ENCODE results near the gene ADSS1.

The ADSS1 gene

DNA sequence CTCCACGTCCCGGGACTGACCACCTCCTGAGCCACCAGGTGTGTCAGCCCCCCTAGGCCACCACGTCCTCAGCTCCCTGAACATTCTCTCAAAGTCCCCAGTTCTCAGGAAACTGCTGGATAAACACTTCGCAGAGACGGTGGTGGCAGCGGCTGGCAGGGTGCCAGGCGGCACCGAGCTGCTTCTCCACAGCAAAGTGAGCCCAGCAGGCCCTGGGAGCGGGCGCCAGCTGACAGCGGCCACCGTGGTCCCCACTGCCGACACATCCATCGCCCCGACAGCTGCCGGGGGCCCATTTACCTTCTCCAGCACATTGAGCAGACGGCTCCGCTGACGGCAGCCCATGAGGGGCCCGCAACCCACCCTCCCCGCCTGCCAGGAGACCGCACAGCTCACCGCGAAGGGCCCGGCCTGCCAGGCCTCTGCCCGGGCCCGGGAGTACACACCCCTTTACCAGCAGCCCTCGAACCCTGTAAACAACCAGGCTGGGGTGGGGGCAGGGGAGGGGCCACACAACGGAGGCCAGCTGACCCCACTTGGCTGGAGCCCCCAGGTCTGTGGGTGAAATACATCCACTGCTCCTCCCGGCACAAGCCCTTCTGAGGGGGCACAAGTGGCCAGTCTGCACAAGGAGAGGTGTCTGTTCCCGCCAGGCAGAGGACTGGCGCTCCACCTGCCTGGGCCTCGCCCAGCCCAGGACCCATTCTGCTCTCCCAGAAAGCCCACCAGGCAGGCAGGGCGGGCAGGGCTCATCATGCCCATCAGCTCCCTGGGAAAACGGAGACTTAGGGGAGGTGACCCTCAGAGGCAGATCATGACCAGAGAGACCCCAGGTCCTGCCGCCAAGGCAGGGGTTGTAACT, 61.0 kb downstream of the ADSS1 start:
- peak; percentile 91 for DNase-seq

DNA sequence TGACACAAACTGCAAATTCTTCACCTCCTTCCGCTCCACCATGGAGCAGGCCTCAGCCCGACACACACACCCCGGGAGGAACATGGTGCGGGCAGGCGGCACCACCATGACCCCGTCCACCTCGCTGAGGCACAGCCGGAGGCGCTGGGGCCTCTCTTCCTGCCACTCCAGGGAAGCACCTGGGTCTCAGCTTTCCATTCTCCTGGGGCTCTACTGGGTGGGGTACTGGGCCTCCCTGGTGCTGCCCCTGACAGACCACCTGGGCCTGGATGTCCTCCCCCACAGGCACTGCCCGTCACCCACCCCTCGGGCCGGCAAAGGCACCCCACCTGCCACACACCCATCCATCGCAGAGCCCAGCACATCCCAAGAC, 61.7 kb downstream of the ADSS1 start:
- no peak for DNase-seq

- no peak for DNase-seq
Observed at GRCh38 chr14:104786091-104786586, 62.1 kb downstream of the ADSS1 start.

- DNase-seq: no peak
Observed at GRCh38 chr14:104786726-104787675, 63.0 kb downstream of the ADSS1 start.

DNA sequence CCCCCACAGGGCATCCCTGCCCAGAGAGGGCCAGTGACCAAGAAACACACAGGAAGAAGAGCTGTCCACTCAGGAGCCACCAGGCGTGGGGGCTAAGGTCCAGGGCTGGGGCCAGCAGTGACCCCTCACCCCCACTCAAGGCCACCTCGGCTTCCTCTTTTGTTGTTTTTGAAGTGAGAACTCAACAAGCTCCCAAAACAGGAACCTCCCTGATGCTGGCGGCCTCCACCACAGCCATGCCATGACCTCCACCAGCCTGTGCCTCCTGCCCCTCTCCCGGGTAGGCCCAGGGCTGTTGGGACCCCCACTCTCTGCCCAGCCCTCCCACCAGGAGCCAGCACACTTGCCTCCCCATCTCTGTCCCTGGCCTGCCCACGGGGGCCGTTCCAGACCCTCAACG, 63.7 kb downstream of the ADSS1 start:
- no peak for DNase-seq

DNA sequence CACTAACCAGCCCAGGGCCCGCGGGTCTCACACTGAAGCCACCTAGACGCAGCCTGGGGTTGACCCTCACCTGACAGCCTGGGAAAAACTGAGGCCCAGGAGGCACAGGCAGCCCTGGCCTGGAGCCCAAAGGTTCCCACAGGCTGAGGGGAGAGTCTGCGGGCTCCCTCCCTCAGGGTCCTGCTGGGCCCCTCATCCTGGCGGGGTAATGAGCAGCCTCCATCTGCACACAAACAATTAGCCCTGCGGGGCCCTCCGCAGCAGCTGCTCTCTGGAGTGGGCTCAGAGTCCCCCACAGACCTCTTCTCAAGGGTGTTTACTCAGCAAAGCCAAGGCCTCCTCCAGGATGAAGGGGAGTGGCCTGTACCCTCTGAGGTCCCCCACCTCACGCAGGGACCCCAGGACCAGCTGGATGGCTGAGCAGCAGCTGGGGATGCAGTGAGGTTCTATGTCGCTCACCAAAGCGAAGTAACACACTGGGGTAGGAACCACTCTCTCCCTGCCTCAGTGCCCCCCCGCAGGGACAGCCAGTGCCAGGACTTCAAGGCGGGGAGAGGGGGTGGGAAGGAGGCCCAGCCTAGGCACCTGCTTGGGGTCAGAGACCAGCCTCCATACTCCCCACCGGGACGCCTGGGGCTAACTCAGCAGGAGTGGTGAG, 64.3 kb downstream of the ADSS1 start:
- DNase-seq: peak; percentile 88

DNA sequence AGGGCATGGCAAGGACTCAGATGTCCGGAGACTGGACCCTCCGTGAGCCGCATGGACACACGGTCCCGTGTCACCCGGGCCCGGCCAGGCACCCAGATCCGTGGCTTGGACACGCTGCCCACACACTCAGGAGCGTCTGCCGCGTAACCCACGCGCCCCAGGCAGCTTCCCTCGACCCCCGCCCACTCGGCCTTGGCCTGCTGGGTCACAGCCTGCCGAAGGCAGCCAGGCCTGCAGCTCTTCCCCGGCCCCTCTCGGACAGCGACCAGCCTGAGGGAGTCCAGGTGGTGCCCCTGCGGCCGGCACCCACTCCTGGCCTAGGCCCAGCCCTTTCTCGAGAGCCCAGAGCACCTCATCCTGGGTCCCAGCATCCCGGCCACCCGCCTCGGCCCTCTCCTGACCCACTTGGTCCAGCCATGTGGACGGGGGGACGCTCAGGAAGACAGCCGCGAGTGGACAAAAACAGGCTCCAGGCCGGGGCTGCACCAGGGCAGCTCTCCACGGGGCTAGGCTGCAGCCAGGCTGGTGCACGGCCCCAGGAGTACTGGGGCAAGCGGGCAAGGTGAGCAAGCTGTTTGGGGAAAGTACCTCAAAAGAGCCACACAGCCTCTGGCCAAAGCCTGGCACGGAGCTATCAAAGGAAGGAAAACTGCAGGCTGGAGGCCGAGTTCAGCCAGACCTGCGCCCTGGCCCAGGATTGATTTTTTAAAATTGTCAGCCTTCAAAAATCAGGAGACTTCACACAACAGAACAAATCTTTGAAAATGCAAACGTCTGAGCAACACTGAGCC, 65.0 kb downstream of the ADSS1 start:
- DNase-seq: no peak

DNA sequence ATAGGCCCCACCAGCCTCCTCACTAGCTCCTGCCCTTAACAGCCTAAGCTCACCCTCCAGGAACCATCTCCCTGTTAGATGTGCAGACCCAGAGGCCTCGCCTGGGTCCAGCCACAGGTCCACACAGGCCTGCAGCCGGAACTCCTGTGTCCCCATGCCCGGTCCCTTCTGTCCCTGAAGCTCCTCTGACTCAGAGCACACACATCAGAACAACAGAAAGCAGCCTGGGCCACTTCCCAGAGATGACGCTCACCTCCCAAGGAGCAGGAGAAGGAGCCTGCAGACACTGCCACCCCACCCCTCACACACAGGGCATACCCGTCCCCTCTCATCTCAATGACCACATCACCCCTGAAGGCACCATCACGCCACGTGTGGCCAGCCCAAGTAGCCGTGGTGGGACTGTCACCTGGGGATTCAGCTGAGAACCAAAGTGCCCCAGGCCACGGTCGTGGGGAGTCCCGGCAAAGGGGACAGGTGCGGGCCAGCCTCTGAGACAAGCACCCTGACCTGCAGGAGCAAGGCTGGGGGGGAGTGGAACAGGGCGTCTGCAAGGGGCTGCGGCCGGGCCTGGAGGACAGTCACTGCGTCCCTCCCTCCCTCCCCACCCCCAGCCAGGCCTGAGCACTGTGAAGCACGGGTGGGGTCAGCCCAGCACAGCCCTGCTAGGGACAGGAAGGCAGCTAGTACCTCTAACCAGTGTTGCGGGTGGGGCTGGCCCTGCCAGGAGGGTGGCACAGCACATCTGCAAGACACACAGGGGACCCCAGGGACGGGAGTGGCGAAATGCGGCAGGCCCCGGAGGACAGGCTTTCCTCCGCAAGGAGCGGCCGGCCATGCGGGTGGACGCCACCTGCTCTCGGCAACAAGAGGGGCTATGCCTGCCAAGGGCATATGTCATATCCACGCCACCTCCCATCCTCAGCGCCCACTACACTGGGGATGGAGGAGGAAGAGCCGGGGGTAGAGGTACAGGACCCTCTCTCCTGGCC, 66.0 kb downstream of the ADSS1 start:
- DNase-seq: no peak

GRCh38 chr14:104791425-104791824, 67.4 kb downstream of the ADSS1 start:
- no peak for DNase-seq

GRCh38 chr14:104792101-104792884, 68.3 kb downstream of the ADSS1 start:
- DNase-seq: peak; percentile 22

DNA sequence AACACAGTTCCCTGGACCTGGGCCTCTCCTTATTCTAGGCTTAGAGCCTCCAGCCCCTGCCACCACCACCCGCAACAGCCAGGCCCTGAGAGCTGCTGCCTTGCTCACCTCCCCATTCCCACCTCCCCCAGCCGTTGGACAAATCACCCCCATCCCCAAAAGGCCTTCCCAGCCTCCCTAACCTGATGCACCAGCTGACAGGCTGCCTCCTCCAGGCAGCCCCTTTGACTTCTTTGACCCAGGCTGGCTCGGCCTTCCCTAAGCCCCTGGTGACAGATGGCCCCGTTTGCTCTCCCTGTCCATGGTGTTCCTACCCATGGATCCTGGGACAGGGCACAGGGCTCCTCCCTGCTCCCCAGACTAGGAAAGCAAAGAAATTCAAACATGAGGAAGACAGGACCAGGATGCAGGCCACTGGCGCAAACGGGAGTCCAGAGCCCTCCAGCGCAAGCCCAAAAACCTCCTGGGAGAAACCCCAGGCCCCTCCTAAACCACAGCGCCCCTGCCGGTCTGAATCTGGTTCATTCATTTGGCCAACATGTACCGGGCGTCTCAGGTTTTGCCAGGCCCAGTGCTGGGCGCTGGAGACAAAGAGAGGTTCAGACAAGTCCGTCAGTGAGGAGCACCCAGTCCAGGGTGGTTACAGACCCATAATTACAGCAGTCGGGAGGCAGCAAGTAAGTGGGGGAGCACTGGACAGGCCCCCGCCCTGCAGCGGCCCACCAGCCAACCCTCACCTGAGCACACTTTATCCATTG, 69.1 kb downstream of the ADSS1 start:
- no peak for DNase-seq

GRCh38 chr14:104793703-104793959, 69.6 kb downstream of the ADSS1 start:
- no peak for DNase-seq

- no peak for DNase-seq
Observed at GRCh38 chr14:104794099-104794498, 70.1 kb downstream of the ADSS1 start.

DNA sequence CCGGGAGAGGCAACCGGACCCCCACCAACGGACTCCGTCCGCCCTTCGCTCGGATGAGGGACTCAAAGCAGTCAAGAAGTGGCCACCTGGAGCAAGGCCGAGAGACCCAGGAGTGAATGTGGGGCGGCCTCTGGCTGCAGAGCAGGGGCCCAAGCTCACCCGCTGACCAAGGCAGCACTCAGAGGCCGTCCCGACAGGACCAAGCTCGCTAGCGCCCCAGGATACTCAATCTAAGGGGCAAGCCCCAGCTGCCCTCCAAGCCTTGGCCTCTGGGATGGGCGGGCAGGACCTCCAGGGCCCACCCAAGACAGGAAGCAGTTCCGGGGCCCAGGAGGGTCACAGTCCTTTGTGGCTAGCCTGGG, 70.6 kb downstream of the ADSS1 start:
- no peak for DNase-seq

DNA sequence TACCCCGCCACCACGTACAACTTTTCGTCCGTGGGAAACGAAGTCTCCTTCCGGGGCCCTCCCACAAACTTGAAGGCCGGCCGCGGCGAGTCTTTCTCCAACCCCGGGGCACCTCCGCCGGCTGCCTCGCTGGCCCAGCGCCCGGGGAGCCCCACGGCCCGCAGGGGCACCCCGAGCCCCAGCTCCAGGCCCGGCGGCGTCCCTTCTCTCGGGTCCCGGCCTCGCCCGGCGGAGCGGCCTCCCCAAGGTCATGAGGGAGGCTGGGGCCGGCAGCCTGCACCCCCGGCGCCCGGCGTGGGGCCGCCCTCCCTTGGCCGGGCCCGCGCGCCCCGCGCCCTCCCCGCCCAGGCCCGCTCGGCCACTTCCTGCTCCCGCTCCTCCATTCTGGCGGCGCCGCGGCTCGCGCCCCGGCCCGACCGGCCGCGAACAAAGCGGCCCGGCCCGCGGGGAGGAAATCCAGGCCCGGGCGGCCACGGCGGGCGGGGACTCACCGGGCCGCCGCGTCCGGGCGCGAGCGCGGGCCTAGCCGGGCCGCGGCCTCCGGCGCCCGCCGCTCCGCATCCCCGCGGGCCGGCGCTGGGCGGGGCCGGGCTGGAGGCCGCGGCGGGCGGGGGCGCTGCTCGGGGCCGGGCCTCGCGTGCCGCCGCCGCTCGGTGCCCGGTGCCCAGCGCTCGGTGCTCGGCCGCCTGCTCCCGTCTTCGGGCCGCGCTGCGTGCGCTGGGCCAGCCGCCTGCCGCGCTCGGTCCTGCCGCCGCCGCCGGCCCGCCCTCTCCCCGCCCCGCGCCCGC, 71.2 kb downstream of the ADSS1 start, which contains the start of gene AKT1:
TSS of gene AKT1 (minus strand) at position 756 of the 788 bp plus-strand sequence. CDS start 3,105 bp downstream, outside the sequence.
- DNase-seq: peak; percentile 49

DNA sequence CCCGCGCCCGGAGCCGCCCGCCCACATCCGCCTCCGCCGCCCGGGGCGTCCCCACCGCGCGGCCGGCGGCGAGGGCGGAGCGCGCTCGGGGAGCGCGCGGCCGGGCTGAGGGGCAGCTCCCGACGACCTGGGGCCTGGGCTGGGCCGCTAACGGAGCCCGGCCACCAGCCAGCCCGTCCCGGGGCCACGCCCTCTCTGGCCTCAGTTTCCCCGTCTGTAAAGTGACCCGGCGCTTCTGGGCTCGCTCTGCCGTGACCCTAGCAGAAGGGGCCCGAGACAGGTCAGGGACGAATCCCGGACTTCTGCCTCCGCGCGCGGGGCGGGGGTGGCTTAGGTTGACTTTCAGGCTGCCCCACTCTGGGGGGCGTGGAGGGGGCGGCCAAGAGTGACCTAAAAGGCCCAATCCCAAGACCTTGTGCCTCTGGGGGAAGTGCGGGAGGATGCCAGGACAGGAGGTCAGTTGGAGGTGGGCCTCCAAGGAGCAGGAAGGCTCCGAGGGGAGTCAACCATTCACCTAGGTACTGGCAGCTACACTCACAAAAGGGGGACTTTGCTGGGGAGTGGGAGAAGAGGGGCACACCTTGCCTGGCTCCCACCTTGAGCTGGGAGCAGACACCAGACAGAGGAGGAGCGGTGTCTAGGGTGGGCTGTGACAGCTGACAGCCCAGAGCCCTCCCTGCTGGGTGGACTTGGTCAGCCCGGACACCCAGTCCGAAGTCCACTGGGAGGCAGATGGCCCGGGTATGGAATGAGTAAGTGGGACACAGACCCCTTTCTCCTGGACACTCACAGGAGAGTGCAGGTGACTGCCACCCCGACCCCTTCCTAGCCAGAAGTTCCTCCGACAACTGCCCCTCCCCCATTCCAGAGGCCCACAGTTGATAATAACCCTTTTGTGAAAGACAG, 72.0 kb downstream of the ADSS1 start:
- DNase-seq: no peak

DNA sequence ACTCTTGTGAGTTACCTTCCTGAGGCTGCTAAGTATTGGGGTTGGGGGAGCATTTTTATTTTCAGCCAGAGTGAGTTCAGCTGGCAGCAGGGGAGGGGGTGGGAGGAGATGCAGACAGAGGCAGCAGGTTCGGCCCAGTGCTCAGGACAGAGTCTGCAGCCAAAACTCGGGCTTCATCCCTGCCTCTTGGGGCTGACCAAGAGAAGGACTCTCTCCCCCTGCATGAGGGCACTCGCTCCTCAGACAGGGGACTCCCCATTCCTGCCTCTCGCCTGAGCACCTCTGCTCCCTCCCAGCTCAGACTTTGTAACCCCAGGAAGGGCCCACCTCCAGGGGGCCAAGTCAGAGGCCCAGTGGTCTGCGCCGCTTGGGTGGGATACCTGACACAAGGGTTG, 72.7 kb downstream of the ADSS1 start:
- no peak for DNase-seq

All from NCI-H345 (cell line).